Colonic mucosa (tissue), 4 donors: ENCODE measurements around the gene CRISPLD2. TPM values are rescaled to one million over a fixed set of nuclear protein-coding genes. Genes with fewer than 3 reads are reported as not detected.
A peak's percentile ranks its signal among the peaks of the same experiment; 100 is the strongest.

Source experiments
- DNase-seq: peaks from one replicate; pipeline ENCODE4 v3.0.0-alpha.2; 2020
- H3K27ac ChIP-seq: fragments of 200-600 bp; one replicate; pipeline ENCODE4 v1.8.0; 2021
- H3K27me3 ChIP-seq: fragments of 200-600 bp; one replicate; pipeline ENCODE4 v1.8.0; 2021
- H3K36me3 ChIP-seq: fragments of 200-600 bp; one replicate; pipeline ENCODE4 v1.8.0; 2021
- H3K4me1 ChIP-seq: fragments of 200-600 bp; one replicate; pipeline ENCODE4 v1.8.0; 2021; ENCODE audit warnings: mild to moderate bottlenecking
- H3K4me3 ChIP-seq: fragments of 200-600 bp; one replicate; pipeline ENCODE4 v1.8.0; 2021
- H3K9ac ChIP-seq, 2 donors: one replicate each; pipeline ENCODE4 v1.7.0; 2013; ENCODE audit warnings: control low read depth in 2 of 2, low read depth in 2 of 2, low read length in 2 of 2
- H3K9me3 ChIP-seq: fragments of 200-600 bp; one replicate; pipeline ENCODE4 v1.8.0; 2021
- CTCF ChIP-seq: fragments of 200-600 bp; IDR thresholded peaks from one replicate; pipeline ENCODE4 v1.8.0; 2022; ENCODE audit warnings: antibody characterized with exemption, mild to moderate bottlenecking
- intact Hi-C: fragments of 100-400 bp; cut with DNase I; formaldehyde crosslinking; loops from one replicate; pipeline ENCODE4 v1.14.1; 2022
- total RNA-seq, 2 donors: library from RNA; stranded (reverse); fragmentation: NEBNext Ultra II Directional in 1 of 2; extraction: Animal tissue kit (Norgen Biotek cat#: 25700) in 1 of 2; gene quantifications; one replicate each; pipeline ENCODE4 v1.2.1, GENCODE V29; 2021
- donor health status: healthy.
- donor health status: DM: no; HTN: no; CAD: no.
- donor health status: DM: no; HTN: no; CAD: no.

The CRISPLD2 gene
- total RNA-seq, 2 donors from 2014 or later = 10.4 to 37.9 TPM

GRCh38 chr16:84949772-84950436 is 130.1 kb downstream of the CRISPLD2 start:
- no peak overlapping the region for H3K9ac ChIP-seq
- H3K4me3 ChIP-seq = no peak overlapping the region
- no peak for TF ChIP-seq CTCF
- H3K27ac ChIP-seq = no peak overlapping the region
- no peaks in the 10 kb centered on the region for H3K36me3 ChIP-seq
- DNase-seq = no peak
- intact Hi-C loops = loop anchor here (5.0 kb wide), 1 partner anchor 193 kb away; no protein-coding TSS in a partner anchor
- no peaks in the 10 kb centered on the region for H3K9me3 ChIP-seq
- no peaks in the 10 kb centered on the region for H3K4me1 ChIP-seq
- H3K27me3 ChIP-seq = no peaks in the 10 kb centered on the region

GRCh38 chr16:84950906-84951305 is 131.1 kb downstream of the CRISPLD2 start:
- Histone ChIP-seq H3K27ac (no peak overlapping the region), H3K9me3 (no peaks in the 10 kb centered on the region), H3K4me3 (no peak overlapping the region), H3K27me3 (no peaks in the 10 kb centered on the region), H3K9ac (no peak overlapping the region), H3K4me1 (no peaks in the 10 kb centered on the region), H3K36me3 (no peaks in the 10 kb centered on the region)
- no peak for TF ChIP-seq CTCF
- no peak for DNase-seq
- intact Hi-C loops = loop anchor here (5.0 kb wide), 1 partner anchor 194 kb away; no protein-coding TSS in a partner anchor

- Histone ChIP-seq H3K27me3 (no peaks in the 10 kb centered on the region), H3K9ac (peak overlapping the region in 1 of 2 donors; percentile 19), H3K4me1 (no peaks in the 10 kb centered on the region), H3K4me3 (no peak overlapping the region), H3K27ac (peak overlapping the region; percentile 13), H3K9me3 (no peaks in the 10 kb centered on the region), H3K36me3 (no peaks in the 10 kb centered on the region)
- DNase-seq = peak; percentile 87
- peak; percentile 87 for TF ChIP-seq CTCF
- intact Hi-C loops = loop anchor here (5.0 kb wide), 1 partner anchor 195 kb away; no protein-coding TSS in a partner anchor
These were observed 132.8 kb downstream of the CRISPLD2 start for GRCh38 chr16:84952335-84953189.

- Histone ChIP-seq H3K9ac (no peak overlapping the region), H3K4me3 (no peak overlapping the region), H3K27me3 (no peaks in the 10 kb centered on the region), H3K27ac (peak overlapping the region; percentile 13), H3K4me1 (no peaks in the 10 kb centered on the region), H3K36me3 (no peaks in the 10 kb centered on the region), H3K9me3 (no peaks in the 10 kb centered on the region)
- no peak for TF ChIP-seq CTCF
- intact Hi-C loops = loop anchor here (5.0 kb wide), 1 partner anchor 196 kb away; no protein-coding TSS in a partner anchor
- DNase-seq = no peak
These were observed 133.5 kb downstream of the CRISPLD2 start for GRCh38 chr16:84953190-84953746.

GRCh38 chr16:84955427-84955826 is 135.6 kb downstream of the CRISPLD2 start:
- H3K36me3 ChIP-seq = no peaks in the 10 kb centered on the region
- H3K9me3 ChIP-seq = no peaks in the 10 kb centered on the region
- no peak for TF ChIP-seq CTCF
- no peak for DNase-seq
- H3K4me3 ChIP-seq = no peak overlapping the region
- no peak overlapping the region for H3K27ac ChIP-seq
- intact Hi-C loops = no loop called here
- H3K4me1 ChIP-seq = no peaks in the 10 kb centered on the region
- H3K27me3 ChIP-seq = no peaks in the 10 kb centered on the region
- H3K9ac ChIP-seq = no peak overlapping the region
